HCT116 (cell line): ENCODE data around the gene SVEP1. TPM values are rescaled to one million over a fixed set of nuclear protein-coding genes. Genes with fewer than 3 reads are reported as not detected.

Source experiments
- ATAC-seq: fragments of 200-7000 bp; cut with Tn5 transposase; 2 replicates; pipeline ENCODE4 v1.9.1; 2020; ENCODE audit warnings: mild to moderate bottlenecking, moderate library complexity
- BruUV-seq: library from RNA; stranded (reverse); fragments of 400-500 nt; replicated peaks from 2 replicates; lab custom pipeline; 2021; lab: Mats Ljungman, UMichigan
- CTCF ChIA-PET: fragments of 300-600 bp; sonication (Branson Sonifier 250); formaldehyde crosslinking; loops from one replicate; lab custom pipeline; 2021; ENCODE audit warnings: antibody characterized with exemption; lab: Charles Lee
- POLR2A ChIA-PET: fragments of 300-600, 350-600 bp; sonication (Branson Sonifier 250); formaldehyde crosslinking; loops from one replicate; lab custom pipeline; 2021; ENCODE audit warnings: antibody characterized with exemption; lab: Charles Lee
- RAD21 ChIA-PET, 2 experiments: fragments of 300-600 bp; sonication (Branson Sonifier 250); formaldehyde crosslinking; loops; one replicate each; lab custom pipeline; 2023; ENCODE audit warnings: low total read pairs in 2 of 2; ENCODE audit not compliant: uncharacterized antibody in 2 of 2, unreplicated experiment in 2 of 2, low non-redundant PET in 1 of 2; lab: Charles Lee
- DNase-seq: peaks from one replicate; pipeline ENCODE4 v3.0.0-alpha.2; 2010; ENCODE audit warnings: low read depth, low spot score
- H2AFZ ChIP-seq: fragments of 200-600 bp; shearing (Covaris generic), sonication (generic); 2 replicates; pipeline ENCODE4 v1.6.1; 2017; ENCODE audit warnings: low read depth, mixed run types, mixed read lengths, antibody characterized with exemption, low read length; ENCODE audit not compliant: poor library complexity, severe bottlenecking
- H3K27ac ChIP-seq: 2 replicates; pipeline ENCODE4 v1.5.1; 2012; ENCODE audit warnings: low read depth, low read length
- H3K27me3 ChIP-seq: fragments of 200-600 bp; sonication (generic); 2 replicates; pipeline ENCODE4 v1.6.1; 2016; ENCODE audit warnings: mixed run types, low read length, mixed read lengths; ENCODE audit not compliant: insufficient read depth
- H3K36me3 ChIP-seq, 2 experiments: fragments of 200-500 bp in 1 of 2; fragments of 200-600 bp in 1 of 2; sonication (Bioruptor generic) in 1 of 2; sonication (generic) in 1 of 2; 2 replicates each; pipeline versions ENCODE4 v1.5.1 to v1.6.1; 2014 to 2016; ENCODE audit warnings: low read length in 2 of 2, inconsistent platforms in 1 of 2, mixed read lengths in 1 of 2, mixed run types in 1 of 2; ENCODE audit not compliant: insufficient read depth in 2 of 2, control insufficient read depth in 1 of 2
- H3K4me1 ChIP-seq, 2 experiments: fragments of 200-600 bp in 1 of 2; sonication (generic) in 1 of 2; 2 replicates each; pipeline versions ENCODE4 v1.5.1 to v1.6.1; 2012 to 2017; ENCODE audit warnings: low read length in 2 of 2, inconsistent platforms in 1 of 2, mild to moderate bottlenecking in 1 of 2, mixed read lengths in 1 of 2, mixed run types in 1 of 2, moderate library complexity in 1 of 2; ENCODE audit not compliant: insufficient read depth in 2 of 2, control insufficient read depth in 1 of 2
- H3K4me2 ChIP-seq: fragments of 200-600 bp; sonication (generic); 2 replicates; pipeline ENCODE4 v1.6.1; 2017; ENCODE audit warnings: mixed run types, low read length, mixed read lengths
- H3K4me3 ChIP-seq, 2 experiments: fragments of 200-600 bp in 1 of 2; sonication (generic) in 1 of 2; replicated peaks in 1 of 2; 2 replicates each; pipeline ENCODE4 v1.5.1; 2011 to 2016; ENCODE audit warnings: low read length in 2 of 2, control low read depth in 1 of 2, low read depth in 1 of 2, mild to moderate bottlenecking in 1 of 2, mixed read lengths in 1 of 2, mixed run types in 1 of 2
- H3K79me2 ChIP-seq: fragments of 200-600 bp; sonication (generic); 2 replicates; pipeline ENCODE4 v1.6.1; 2017; ENCODE audit warnings: mild to moderate bottlenecking, mixed run types, low read length, moderate library complexity, mixed read lengths; ENCODE audit not compliant: insufficient read depth
- H3K9ac ChIP-seq: fragments of 200-600 bp; sonication (generic); 2 replicates; pipeline ENCODE4 v1.6.1; 2016; ENCODE audit warnings: low read length, mixed read lengths
- H3K9me2 ChIP-seq: fragments of 200-600 bp; sonication (generic), shearing (Covaris generic); 2 replicates; pipeline ENCODE4 v1.6.1; 2017; ENCODE audit warnings: mixed run types, mild to moderate bottlenecking, moderate library complexity; ENCODE audit not compliant: insufficient read depth
- H3K9me3 ChIP-seq, 2 experiments: fragments of 200-500 bp in 1 of 2; fragments of 200-600 bp in 1 of 2; sonication (Bioruptor generic) in 1 of 2; sonication (generic) in 1 of 2; 2 replicates each; pipeline ENCODE4 v1.6.1; 2014 to 2017; ENCODE audit warnings: low read length in 2 of 2, mixed read lengths in 2 of 2, inconsistent platforms in 1 of 2, low read depth in 1 of 2, mild to moderate bottlenecking in 1 of 2, mixed run types in 1 of 2, moderate library complexity in 1 of 2; ENCODE audit not compliant: control insufficient read depth in 1 of 2, insufficient read depth in 1 of 2
- H4K20me1 ChIP-seq: fragments of 200-600 bp; sonication (generic), shearing (Covaris generic); 2 replicates; pipeline ENCODE4 v1.6.1; 2017; ENCODE audit warnings: mixed run types, mild to moderate bottlenecking, moderate library complexity; ENCODE audit not compliant: insufficient read depth
- CBX3 ChIP-seq: IDR thresholded peaks from 2 replicates; pipeline ENCODE4 v1.6.1; 2012; ENCODE audit warnings: low read depth
- EGR1 ChIP-seq: IDR thresholded peaks from 2 replicates; pipeline ENCODE4 v1.6.1; 2012; ENCODE audit warnings: low read depth
- ELF1 ChIP-seq: IDR thresholded peaks from 2 replicates; pipeline ENCODE4 v1.6.1; 2012; ENCODE audit warnings: low read depth, borderline replicate concordance
- EZH2phosphoT487 ChIP-seq: fragments of 200-600 bp; IDR thresholded peaks from 2 replicates; pipeline ENCODE4 v1.6.1; 2018; ENCODE audit warnings: antibody characterized with exemption, borderline replicate concordance
- FOSL1 ChIP-seq: IDR thresholded peaks from 2 replicates; pipeline ENCODE4 v1.6.1; 2012; ENCODE audit warnings: low read depth
- POLR2A ChIP-seq: IDR thresholded peaks from 2 replicates; pipeline ENCODE4 v1.7.0; 2011; ENCODE audit warnings: borderline replicate concordance; ENCODE audit not compliant: insufficient read depth, insufficient read length; ENCODE audit errors: extremely low read depth
- RAD21 ChIP-seq: IDR thresholded peaks from 2 replicates; pipeline ENCODE4 v1.6.1; 2012; ENCODE audit warnings: low read depth, mild to moderate bottlenecking
- SIN3A ChIP-seq: IDR thresholded peaks from 2 replicates; pipeline ENCODE4 v1.6.1; 2012; ENCODE audit warnings: low read depth
- SRF ChIP-seq: IDR thresholded peaks from 2 replicates; pipeline ENCODE4 v1.6.1; 2012; ENCODE audit warnings: low read depth
- TCF7L2 ChIP-seq: IDR thresholded peaks from 2 replicates; pipeline ENCODE4 v1.7.0; 2011; ENCODE audit warnings: borderline replicate concordance, inconsistent platforms; ENCODE audit not compliant: insufficient read depth, insufficient read length; ENCODE audit errors: extremely low read depth
- YY1 ChIP-seq: IDR thresholded peaks from 2 replicates; pipeline ENCODE4 v1.6.1; 2011; ENCODE audit warnings: low read length, low read depth, moderate library complexity, mild to moderate bottlenecking; ENCODE audit not compliant: insufficient replicate concordance; ENCODE audit errors: extremely low read depth
- intact Hi-C: fragments of 100-400 bp; cut with micrococcal nuclease; formaldehyde crosslinking; loops from 2 replicates; pipeline ENCODE4 v1.10.0; 2022
- total RNA-seq: library from RNA; stranded (reverse); gene quantifications from one replicate; pipeline ENCODE4 v1.2.1, GENCODE V29; 2021; ENCODE audit not compliant: unreplicated experiment
- TF ChIP-seq, protein P1 (sequence below): IDR thresholded peaks from 2 replicates; pipeline ENCODE4 v1.6.1; 2012
- TF ChIP-seq, protein P2 (sequence below): IDR thresholded peaks from 2 replicates; pipeline ENCODE4 v1.6.1; 2012

The SVEP1 gene
- total RNA-seq, 1 experiment from 2014 or later, result 0.15 TPM

GRCh38 chr9:110405858-110406443, 173.6 kb downstream of the SVEP1 start:
- Histone ChIP-seq H3K4me1 (no peaks in the 10 kb centered on the region), H3K4me2 (no peak overlapping the region), H3K9me2 (no peaks in the 10 kb centered on the region), H3K27me3 (no peaks in the 10 kb centered on the region), H3K79me2 (no peaks in the 10 kb centered on the region), H2AFZ (no peak overlapping the region), H3K4me3 (no peak overlapping the region), H3K9ac (no peak overlapping the region), H4K20me1 (no peaks in the 10 kb centered on the region), H3K9me3 (no peaks in the 10 kb centered on the region), H3K27ac (no peak overlapping the region), H3K36me3 (no peaks in the 10 kb centered on the region)
- no peak for ATAC-seq
- ChIA-PET POLR2A (no interaction called here), CTCF (no interaction called here), RAD21 (no interaction called here)
- no TSS peak for BruUV-seq
- TF ChIP-seq FOSL1 (no peak), RAD21 (no peak), YY1 (no peak), TCF7L2 (no peak)
- intact Hi-C loops, result no loop called here
- no peak for DNase-seq

DNA sequence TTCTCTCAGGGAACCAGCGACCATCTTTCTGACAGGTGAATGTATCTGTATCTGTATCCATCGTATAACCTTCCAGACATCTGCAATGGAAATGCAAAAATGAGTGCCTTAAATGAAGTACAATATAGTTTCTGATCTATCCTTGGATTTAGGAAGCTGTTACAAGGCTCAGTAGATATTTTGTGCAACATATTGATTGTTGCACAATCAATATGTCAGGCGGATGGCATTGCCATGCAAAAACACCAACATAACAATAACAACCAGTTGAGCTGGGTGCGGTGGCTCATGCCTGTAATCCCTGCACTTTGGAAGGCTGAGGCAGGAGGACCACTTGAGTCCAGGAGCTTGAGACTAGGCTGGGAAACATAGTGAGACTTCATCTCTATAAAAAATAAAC, 175.1 kb downstream of the SVEP1 start:
- no peak overlapping the region for H3K4me3 ChIP-seq
- ChIA-PET RAD21 (no interaction called here), CTCF (no interaction called here), POLR2A (no interaction called here)
- no peaks in the 10 kb centered on the region for H3K36me3 ChIP-seq
- no peak for ATAC-seq
- no TSS peak for BruUV-seq
- no peaks in the 10 kb centered on the region for H3K9me3 ChIP-seq
- no peaks in the 10 kb centered on the region for H4K20me1 ChIP-seq
- H3K27ac ChIP-seq, result no peak overlapping the region
- intact Hi-C loops, result no loop called here
- TF ChIP-seq EGR1, result no peak
- no peak for TF ChIP-seq YY1
- no peak for TF ChIP-seq RAD21
- TF ChIP-seq TCF7L2, result no peak
- no peak for TF ChIP-seq POLR2A
- TF ChIP-seq FOSL1, result no peak
- no peak for TF ChIP-seq EZH2phosphoT487
- TF ChIP-seq, protein P1, sequence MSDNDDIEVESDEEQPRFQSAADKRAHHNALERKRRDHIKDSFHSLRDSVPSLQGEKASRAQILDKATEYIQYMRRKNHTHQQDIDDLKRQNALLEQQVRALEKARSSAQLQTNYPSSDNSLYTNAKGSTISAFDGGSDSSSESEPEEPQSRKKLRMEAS, result no peak
- no peak for TF ChIP-seq CBX3
- TF ChIP-seq ELF1, result no peak
- TF ChIP-seq, protein P2, sequence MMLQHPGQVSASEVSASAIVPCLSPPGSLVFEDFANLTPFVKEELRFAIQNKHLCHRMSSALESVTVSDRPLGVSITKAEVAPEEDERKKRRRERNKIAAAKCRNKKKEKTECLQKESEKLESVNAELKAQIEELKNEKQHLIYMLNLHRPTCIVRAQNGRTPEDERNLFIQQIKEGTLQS, result no peak
- TF ChIP-seq SRF, result no peak
- no peak for TF ChIP-seq SIN3A
- no peak overlapping the region for H2AFZ ChIP-seq
- no peaks in the 10 kb centered on the region for H3K9me2 ChIP-seq
- H3K9ac ChIP-seq, result no peak overlapping the region
- no peaks in the 10 kb centered on the region for H3K79me2 ChIP-seq
- no peak for DNase-seq
- H3K4me2 ChIP-seq, result no peak overlapping the region
- no peaks in the 10 kb centered on the region for H3K4me1 ChIP-seq
- no peaks in the 10 kb centered on the region for H3K27me3 ChIP-seq
